ENCODE data around the gene A4GALT.

A4GALT gene

GRCh38 chr22:42764895-42765363, 44.3 kb upstream of the A4GALT start:
- Histone ChIP-seq H3K36me3 (ENCODE audit: insufficient read depth, low read length) (no peaks in the 10 kb centered on the region), H3K4me3 (ENCODE audit: low read length, poor library complexity, severe bottlenecking) (no peak overlapping the region), H3K9ac (ENCODE audit: low read depth, low read length, poor library complexity, severe bottlenecking) (no peak overlapping the region), H4K20me1 (ENCODE audit: insufficient read depth, low read length, poor library complexity, severe bottlenecking) (no peaks in the 10 kb centered on the region), H2AFZ (ENCODE audit: low read length) (no peak overlapping the region), H3K79me2 (ENCODE audit: insufficient read depth, low read length) (no peaks in the 10 kb centered on the region), H3K4me1 (ENCODE audit: insufficient read depth, low read length, poor library complexity, severe bottlenecking) (no peaks in the 10 kb centered on the region), H3K4me2 (ENCODE audit: low read depth, low read length, poor library complexity, severe bottlenecking) (no peak overlapping the region), H3F3A (ENCODE audit: low read depth) (no peaks in the 10 kb centered on the region), H3K27me3 (ENCODE audit: insufficient read depth, low read length, poor library complexity, severe bottlenecking) (no peaks in the 10 kb centered on the region), H3K9me2 (replicated peaks; ENCODE audit: low read depth, low read length) (no peaks in the 10 kb centered on the region), H3K9me3 (ENCODE audit: insufficient read depth, low read depth, low read length) (no peaks in the 10 kb centered on the region)
- TF ChIP-seq EZH2phosphoT487 (IDR thresholded peaks at IDR 0.05; ENCODE audit: borderline replicate concordance), result no peak
- TF ChIP-seq, protein P1, sequence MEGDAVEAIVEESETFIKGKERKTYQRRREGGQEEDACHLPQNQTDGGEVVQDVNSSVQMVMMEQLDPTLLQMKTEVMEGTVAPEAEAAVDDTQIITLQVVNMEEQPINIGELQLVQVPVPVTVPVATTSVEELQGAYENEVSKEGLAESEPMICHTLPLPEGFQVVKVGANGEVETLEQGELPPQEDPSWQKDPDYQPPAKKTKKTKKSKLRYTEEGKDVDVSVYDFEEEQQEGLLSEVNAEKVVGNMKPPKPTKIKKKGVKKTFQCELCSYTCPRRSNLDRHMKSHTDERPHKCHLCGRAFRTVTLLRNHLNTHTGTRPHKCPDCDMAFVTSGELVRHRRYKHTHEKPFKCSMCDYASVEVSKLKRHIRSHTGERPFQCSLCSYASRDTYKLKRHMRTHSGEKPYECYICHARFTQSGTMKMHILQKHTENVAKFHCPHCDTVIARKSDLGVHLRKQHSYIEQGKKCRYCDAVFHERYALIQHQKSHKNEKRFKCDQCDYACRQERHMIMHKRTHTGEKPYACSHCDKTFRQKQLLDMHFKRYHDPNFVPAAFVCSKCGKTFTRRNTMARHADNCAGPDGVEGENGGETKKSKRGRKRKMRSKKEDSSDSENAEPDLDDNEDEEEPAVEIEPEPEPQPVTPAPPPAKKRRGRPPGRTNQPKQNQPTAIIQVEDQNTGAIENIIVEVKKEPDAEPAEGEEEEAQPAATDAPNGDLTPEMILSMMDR (conservative IDR thresholded peaks at IDR 0.05; ENCODE audit: low read length), result no peak

GRCh38 chr22:42763965-42764480, 43.4 kb upstream of the A4GALT start:
- TF ChIP-seq EZH2phosphoT487 (IDR thresholded peaks at IDR 0.05; ENCODE audit: borderline replicate concordance), result no peak
- TF ChIP-seq, protein P1 (conservative IDR thresholded peaks at IDR 0.05; ENCODE audit: low read length), result no peak

DNA sequence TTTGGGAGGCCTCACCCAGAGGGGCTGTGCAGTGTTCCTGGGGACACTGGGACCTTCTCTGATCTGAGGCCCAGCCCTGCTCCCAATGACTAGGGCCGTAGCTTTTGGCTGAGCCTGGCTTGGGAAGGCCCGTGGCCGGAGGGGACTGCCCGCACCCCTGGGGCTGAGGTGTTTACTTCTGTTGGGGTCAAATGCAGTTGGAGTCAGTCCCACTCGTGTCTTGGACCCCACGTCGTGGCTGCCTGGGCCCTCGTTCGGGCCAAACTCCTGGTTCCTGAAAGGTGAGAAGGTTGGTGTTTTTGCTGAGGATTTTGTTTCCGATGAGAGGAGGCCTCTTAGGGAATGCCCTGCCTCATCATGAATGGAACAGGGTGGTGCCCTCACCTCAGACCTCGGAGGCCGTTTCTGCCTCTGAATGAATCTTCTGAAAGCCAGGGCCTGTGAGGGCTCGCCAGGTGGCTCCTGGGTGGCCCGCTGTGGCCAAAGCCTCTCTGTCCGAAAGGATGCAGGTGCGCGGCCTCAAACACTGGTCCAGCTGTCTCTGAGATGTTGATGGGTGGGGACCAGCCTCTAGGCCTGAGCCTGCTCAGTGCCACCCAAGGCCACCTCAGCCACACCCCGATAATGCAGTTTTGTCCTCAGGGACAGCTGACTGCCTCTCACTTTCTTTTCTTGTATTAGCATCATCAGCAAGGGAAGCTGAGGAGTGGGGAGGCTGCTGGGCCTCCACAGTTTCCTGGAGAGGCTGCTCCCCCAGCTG, 40.3 kb upstream of the A4GALT start:
- Histone ChIP-seq H3K27me3 (ENCODE audit: insufficient read depth, low read length, poor library complexity, severe bottlenecking) (no peaks in the 10 kb centered on the region), H3K79me2 (ENCODE audit: insufficient read depth, low read length) (no peaks in the 10 kb centered on the region), H2AFZ (ENCODE audit: low read length) (no peak overlapping the region), H3K9me2 (replicated peaks; ENCODE audit: low read depth, low read length) (no peaks in the 10 kb centered on the region), H3K4me3 (ENCODE audit: low read length, poor library complexity, severe bottlenecking) (no peak overlapping the region), H3K9me3 (ENCODE audit: insufficient read depth, low read depth, low read length) (no peaks in the 10 kb centered on the region), H3F3A (ENCODE audit: low read depth) (no peaks in the 10 kb centered on the region), H4K20me1 (ENCODE audit: insufficient read depth, low read length, poor library complexity, severe bottlenecking) (no peaks in the 10 kb centered on the region), H3K9ac (ENCODE audit: low read depth, low read length, poor library complexity, severe bottlenecking) (no peak overlapping the region), H3K36me3 (ENCODE audit: insufficient read depth, low read length) (no peaks in the 10 kb centered on the region), H3K4me1 (ENCODE audit: insufficient read depth, low read length, poor library complexity, severe bottlenecking) (no peaks in the 10 kb centered on the region), H3K4me2 (ENCODE audit: low read depth, low read length, poor library complexity, severe bottlenecking) (no peak overlapping the region)
- TF ChIP-seq, protein P1 (conservative IDR thresholded peaks at IDR 0.05; ENCODE audit: low read length), result no peak
- no peak for TF ChIP-seq EZH2phosphoT487 (IDR thresholded peaks at IDR 0.05; ENCODE audit: borderline replicate concordance)

More at GRCh38 chr22:42763965-42764480, 43.4 kb upstream of the A4GALT start:
- Histone ChIP-seq H3K4me1 (ENCODE audit: insufficient read depth, low read length, poor library complexity, severe bottlenecking) (no peaks in the 10 kb centered on the region), H3K9ac (ENCODE audit: low read depth, low read length, poor library complexity, severe bottlenecking) (no peak overlapping the region), H3K79me2 (ENCODE audit: insufficient read depth, low read length) (no peaks in the 10 kb centered on the region), H3K36me3 (ENCODE audit: insufficient read depth, low read length) (no peaks in the 10 kb centered on the region), H3K27me3 (ENCODE audit: insufficient read depth, low read length, poor library complexity, severe bottlenecking) (no peaks in the 10 kb centered on the region), H3K4me2 (ENCODE audit: low read depth, low read length, poor library complexity, severe bottlenecking) (no peak overlapping the region), H3K9me3 (ENCODE audit: insufficient read depth, low read depth, low read length) (no peaks in the 10 kb centered on the region), H3K9me2 (replicated peaks; ENCODE audit: low read depth, low read length) (no peaks in the 10 kb centered on the region), H3F3A (ENCODE audit: low read depth) (no peaks in the 10 kb centered on the region), H4K20me1 (ENCODE audit: insufficient read depth, low read length, poor library complexity, severe bottlenecking) (no peaks in the 10 kb centered on the region), H2AFZ (ENCODE audit: low read length) (no peak overlapping the region), H3K4me3 (ENCODE audit: low read length, poor library complexity, severe bottlenecking) (no peak overlapping the region)

Measured in Loucy (cell line).